Effector CD8-positive, alpha-beta T cell (primary cell): Measurements from ENCODE around the gene DHX29.

Source experiments
- DNase-seq: peaks from one replicate; lab custom pipeline; 2025; lab: John Stamatoyannopoulos, UW

DHX29 gene

DNA sequence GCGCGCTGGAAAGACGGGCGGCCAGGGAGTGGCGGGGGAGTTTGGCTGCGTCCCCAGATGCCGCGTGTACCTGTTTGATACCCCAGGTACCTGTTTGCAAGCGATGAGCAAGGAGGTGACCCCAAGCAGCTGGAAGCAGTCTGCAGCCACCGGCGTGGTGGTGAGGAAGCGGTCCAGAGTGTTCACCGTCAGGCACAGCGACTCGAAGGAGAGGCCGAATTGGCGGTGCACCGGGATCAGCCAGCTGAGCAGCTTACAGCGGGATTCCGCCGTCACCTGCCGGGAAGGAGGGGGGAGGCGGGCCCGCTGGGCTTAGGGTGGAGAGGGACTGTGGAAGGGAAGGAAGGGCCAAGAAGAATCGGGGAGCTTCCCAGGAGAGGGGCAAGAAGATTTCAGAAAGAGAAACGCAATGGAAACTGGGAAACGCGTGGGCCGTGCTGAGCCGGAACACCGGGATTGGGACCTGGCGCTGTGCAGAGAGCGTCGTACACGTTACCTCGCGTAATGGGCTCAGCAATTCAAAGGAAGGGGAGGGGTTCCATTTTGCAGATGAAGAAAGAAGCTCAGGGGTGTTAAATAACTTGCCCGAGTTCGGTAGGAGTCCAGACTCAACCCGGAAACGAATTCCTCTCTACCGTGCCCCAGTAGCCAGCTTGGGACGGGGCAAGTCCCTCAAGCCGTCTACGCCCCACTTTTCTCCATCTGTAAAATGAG is 75.1 kb downstream of the DHX29 start:
- DNase-seq = no peak

DNA sequence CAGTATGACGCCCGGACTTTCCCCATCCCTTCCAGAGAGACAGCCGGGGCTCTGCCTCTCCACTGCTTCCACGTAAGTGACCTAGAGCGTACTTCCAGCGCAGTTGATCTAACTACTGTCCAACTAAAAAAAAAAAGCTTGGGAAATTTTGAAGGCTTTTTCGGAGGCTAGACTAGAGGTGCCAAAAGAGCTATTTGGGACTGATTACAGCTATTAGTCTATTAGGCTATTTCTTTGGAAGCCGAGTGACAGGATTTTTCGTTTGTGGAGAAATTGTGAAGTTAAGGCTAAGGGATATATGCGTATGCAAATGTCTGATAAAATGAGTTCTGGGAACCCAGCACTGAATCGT is 75.6 kb downstream of the DHX29 start:
- no peak for DNase-seq

DNA sequence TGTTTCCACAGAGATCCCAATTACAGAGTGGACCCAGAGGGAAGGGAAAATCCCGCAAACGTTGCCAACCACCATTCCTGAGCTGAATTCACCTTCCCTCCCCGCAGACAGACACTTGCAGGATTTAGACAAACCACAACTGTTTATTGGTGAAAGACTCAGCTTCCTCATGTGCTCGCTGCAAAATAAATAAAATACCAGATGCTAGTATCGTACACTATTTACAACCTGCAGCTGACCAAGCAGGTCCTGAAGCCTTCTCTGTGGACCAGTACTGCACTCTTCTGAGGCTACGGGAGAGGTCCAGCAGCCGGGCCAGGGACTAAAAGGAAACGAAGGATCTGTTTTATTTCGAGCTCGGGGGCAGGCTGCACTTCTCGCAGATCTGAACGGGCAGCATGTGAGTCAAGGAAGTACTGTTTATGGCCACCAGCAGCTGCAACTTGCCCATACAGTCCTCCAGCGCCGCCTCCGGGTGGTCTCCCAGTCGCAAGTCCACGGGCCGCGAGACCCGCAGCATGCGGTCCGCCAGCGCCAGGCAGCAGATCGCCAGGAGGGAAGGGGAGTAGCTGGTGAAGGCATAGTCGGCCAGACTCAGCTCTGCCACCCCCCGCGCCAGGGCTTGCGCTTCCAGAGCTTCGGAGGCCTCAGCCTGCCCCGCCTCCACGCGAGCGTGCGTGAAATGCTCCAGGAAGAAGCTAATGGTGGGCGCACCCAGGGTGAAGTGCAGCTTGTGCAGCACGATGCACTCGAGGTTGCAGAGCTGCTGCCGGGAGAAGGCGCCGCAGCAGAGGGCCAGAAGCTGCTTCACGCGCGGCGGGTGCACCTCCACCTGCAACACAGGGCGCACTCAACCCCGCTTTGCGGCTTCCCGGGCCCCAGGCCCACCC is 76.2 kb downstream of the DHX29 start:
- no peak for DNase-seq

DNA sequence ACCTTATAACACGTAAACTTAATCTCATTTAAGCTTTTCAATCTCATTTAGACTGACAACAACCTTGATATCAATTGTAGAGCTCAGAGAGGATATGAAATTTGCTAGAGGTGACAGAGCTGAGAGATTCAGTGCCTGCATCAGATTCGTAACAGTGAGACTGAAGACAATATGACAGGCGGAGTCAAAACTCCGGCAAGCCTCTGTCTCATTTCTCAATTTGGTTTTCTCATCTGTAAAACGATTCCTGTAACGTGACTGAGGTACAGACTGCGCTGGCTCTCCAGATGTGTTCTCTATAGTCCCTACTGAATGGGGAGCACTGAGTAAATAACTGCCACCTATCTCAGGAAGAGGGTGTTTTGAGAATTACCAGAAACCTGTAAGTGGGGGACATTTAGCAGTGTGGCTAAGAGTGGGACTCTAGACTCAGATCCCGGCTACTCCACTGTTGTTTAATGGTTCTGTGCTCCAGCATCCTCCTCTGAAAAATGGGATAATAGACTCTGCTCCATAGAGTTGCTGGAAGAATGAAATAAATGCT is 77.3 kb downstream of the DHX29 start:
- DNase-seq = no peak

DNA sequence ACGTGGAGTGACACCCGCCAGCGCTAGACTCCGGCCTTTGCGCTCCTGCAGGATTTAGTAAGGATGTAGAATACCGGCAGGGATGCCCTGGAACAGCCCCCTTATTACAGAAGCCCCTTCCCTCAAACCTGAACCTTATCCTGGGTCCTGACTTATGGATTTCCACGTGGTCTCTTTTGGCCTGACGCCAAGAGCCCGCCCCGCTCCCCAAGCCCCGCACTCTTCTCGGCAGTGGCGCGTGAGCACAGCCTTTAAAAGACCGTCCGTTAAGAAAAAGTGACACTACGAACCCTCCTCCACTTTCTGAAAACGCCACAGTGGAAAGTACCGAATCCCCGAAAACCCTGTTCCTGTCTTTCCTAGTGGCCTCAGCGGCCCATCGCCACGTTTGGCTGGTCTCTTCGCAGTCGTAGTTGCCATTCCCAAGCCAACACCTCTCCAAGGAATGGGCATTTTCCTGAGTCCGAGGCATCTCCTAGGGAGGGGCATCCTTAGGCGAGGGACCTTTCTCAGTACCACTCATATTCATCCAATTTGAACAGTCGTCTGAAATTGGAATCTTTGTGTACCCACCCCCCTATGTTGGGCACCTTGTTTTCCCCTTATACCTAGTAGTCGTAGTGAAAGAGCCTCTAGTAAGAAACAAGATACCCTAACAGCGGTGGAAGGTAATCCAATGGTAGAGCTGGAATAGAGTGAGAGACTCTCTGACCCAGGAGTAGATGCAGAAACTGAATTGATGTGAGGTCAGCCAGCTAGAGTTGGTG is 79.6 kb downstream of the DHX29 start:
- DNase-seq = no peak

DNA sequence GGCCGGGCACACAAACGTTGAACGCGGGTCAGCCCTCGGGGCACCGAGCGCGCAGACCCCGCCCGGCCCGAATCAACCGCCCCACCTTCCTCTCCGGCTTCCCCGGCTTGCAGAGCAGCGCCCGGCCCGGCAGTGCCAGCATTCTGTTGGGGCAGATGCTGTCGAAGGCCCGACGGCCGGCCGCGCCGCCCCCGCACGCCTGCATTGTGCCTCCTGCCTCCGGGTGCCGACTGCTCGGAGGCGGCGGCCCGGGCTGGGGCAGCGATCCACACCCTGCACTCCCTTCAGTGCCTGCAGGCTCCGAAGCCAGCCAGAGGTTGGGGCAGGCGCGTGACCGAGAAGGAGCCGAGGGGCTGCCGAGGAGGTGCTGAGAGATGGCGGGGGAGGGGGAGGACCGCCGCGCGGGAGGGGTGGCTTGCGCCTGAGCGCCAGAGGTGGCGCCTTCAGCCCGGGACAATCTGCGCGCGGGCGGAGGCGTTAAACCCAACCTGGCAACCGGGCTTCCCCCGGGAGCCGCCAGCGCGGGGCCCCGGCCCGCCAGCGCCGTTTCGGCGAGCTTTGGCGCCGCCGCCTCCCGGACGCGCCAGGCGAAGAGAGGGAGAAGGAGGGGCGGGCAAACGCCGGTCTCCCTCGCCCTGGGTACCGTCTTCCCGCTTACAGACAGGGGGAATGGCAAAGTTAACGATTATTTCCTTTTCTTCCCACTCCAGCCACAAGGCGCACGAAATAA is 80.4 kb downstream of the DHX29 start, which contains the start of gene MCIDAS:
Gene MCIDAS, minus strand, starts transcription at position 382 of the 730 bp plus-strand sequence. Its CDS starts 177 bp downstream, at position 205.
- DNase-seq = no peak

DNA sequence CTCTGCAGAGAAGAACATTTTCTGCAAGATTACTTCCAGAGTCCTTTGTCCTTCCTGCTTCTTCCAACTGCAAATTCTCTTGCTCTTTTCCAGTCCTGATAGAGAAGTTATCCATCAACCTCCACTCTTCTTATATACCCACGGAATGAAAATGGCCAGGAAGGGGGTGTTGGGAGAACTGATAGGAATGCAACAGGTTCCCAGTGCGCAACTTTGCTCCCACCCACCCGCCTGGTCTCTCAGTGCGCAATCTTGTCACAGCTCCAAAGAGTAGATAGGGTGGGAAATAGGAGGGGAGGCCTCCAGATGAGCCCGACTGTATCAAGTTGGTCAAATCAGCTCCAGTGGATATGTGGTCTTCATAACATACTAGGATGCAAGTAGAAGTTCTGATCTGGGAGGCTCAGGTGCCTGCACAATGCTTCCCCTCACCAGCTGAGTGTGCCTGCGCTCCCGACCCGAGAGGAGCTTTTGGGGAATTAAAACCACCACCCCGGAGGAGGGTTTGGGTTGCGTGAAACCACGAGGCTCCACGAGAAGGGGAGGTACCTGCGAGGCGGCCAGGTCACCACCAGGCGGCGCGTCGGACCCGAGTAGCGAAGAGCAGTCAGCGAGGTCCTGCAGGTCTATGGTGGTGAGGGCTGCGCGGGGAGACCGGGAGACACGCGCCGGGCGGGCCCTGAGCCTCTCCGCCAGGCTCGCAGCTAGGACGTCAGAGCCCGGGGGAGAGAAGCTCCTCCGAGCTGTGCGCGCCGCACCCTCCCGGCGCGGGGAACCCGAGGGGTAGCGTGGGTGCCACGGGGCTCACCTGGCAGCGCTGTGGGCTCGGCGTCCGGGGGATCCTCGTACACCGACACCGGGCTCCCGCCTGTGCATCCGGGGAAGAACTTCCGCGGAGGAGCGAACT is 81.2 kb downstream of the DHX29 start:
- DNase-seq = no peak

DNA sequence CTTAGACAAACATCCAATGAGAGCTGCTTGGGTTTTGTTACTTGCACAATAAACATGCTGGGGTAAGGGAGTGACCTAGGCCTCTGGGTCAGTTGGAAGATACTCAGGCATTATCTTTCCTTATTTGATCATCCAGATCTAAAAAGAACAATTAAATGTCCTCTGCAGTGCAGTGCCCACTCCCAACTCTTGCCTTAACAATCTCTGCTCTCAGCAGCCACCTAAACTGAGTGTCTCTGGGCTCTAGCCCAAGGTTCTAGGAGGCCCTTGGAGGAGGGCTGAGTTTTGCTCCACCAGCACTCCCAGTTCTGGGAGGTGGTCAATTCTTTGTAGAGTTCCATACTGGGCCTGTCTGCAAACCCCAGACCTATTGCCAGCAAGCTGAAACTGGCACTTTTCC is 82.1 kb downstream of the DHX29 start:
- no peak for DNase-seq

DNA sequence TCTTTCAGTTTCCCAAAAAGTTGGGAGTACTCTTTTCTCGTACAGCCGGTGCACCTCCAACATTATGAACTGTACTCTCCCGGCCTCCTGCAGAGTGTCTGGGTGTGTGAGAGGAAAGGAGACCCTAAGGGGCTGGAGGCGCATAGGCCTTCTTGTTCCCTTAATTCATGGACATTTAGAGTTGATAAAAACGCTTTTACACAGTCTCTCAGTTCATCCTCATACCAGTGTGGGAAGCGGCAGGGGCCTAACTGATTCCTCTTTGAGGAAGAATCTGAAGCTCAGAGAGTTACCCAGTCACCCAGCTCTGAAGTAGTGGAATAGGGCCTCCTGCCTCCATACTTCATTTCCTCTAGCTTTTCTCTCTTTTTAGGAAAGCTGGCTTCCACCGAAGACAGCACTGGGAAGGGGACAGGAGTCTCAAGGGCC is 83.7 kb downstream of the DHX29 start:
- DNase-seq = no peak

DNA sequence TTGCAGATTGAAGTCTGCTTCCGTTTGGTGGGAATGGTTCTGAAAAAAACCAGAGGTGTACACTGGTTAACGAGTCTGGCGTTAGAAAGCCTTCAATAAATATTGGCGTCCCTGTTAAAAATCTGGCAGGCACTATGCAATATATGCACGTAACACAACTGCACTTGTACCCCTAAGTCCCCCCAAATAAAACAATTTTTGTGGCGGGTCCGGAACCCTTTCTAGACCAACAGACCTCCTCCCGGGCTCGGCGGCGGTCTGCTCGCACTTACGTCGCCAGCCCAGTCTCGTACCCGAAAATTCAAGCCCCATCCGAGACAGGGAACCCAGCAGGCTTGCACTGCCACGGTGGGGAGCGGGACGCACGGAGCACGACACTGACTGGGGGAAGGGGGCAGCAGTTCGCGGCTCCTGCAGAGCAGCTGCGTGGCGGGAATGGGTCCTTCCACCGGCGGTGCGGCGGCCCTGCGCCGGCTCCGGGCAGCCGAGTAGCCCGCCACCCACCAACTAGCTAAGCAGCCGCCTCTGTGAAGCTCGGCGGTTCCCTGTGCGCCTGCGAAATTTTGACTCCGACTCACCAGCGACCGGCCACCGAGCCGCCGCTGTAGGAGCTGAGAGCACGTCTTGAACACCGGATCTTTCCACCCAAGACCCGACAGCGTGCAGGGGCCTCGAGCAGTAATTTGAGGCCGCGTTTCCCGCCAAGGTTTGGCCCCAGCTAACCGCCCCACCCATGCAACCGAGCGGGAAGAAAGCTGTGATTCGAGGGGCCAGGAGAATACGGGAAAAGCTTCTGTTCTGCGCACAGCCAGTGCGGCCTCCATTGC is 84.3 kb downstream of the DHX29 start:
- DNase-seq = no peak

DNA sequence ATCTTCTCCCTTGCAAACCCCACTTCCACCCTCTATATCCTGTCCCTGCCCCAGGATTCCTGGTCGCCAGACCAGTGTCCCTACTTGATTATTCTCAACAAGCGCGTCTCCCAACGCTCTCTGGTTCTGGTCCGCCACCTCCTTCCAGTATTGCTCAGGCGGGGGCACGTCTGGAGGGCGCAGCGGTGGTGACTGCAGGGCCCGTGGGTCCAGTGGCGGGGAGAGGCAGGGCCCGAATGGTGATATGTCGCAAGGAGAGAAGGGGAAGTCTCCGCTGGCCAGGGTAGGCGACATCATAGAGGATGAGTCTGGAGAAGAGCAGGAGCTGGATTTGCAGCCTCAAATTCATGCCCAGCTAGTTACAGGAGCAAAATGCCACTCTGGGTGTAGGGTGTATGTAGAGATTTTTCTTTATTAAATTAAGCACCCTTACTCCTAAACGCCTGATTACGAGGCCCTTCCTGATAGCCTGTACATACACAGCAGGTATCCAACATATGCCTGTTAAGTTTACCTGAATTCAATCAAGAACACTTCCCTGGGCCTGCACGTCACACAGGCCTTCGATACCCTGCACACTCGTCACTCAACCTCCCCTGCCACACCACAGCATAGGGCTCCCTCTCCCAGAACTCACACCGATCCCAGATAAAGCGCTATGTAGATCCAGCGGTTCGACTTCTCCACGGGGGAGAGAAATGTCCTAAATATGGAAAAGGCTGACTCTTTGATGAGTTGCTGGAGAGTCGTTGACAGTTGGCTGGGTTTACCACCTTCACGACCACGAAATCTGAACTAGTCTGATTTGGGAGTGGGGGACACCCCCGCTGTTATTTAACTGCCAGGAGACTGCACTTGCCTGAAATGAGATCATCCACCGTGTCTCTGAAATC is 85.2 kb downstream of the DHX29 start:
- no peak for DNase-seq

DNA sequence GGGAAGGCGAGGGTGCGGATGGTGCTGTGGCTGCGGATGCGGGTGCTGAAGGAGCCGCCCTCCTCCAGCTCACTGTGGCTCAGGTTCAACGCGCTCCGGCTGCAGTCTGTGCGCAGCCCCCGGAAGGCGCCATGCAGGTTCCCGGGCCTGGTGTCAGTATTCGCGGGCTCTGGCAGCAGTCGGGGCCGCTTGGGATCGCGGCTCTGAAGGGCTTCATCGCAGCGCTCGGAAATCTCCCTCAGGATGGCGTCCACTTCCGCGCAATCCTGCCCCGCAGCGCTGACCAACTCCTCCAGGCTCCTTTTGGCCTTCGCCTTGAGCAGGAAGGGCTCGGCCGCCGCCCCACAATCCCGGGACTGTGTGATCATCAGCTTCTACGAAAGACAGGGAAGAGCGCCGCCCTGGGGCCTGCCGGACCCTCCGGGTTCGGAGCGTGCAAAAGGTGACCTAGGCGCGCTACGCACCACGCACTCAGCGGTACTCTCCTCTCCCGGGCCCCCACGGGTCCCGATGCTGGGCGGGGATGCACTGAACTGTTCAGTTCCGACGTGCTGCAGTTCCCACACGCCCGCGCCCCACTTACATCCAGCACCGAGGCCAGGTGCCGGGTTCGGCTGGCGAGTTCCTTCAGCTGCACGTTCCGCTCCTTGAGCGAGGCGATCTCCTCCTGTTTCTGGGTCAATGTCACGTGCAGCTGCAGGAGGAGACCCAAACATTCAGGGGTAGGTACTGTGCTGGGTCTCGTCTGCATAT is 86.9 kb downstream of the DHX29 start:
- DNase-seq = no peak

DNA sequence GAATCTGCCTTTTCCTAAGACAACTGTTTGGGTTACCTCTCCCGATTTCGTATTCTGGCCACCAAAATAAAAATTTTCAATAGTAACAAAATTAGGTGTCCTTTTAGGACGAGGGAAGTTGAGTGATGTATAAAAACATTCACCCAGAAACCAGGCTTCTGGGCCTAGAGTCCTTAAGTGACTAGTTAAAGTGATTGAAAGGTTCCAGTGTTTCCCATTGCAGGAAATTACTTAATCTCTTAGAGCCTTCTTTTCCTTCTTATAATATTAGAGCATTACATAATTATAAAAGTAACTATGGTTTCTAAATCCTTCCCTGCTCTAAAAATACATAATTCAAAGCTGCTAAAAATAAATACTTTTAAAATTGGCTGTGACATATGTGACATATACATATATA is 87.7 kb downstream of the DHX29 start:
- no peak for DNase-seq

DNA sequence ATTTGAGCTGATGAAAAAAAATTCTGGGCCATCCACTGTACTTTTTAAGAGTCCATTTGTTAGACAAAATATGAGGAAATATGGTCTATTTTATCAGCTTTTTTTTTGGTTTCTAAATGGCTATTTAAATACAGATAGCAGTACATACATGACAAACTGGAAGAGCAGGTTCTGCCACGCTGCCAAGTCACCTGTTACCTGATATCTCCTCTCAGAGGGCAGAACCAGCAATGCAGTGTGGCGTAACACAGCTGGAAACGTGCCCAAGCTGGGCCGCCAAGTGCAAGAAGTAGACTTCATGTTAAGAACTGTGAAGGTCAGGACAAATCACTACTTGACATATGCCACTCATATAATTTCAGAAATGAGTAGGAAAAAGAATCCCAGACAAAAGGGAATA is 88.5 kb downstream of the DHX29 start:
- DNase-seq = no peak

DNA sequence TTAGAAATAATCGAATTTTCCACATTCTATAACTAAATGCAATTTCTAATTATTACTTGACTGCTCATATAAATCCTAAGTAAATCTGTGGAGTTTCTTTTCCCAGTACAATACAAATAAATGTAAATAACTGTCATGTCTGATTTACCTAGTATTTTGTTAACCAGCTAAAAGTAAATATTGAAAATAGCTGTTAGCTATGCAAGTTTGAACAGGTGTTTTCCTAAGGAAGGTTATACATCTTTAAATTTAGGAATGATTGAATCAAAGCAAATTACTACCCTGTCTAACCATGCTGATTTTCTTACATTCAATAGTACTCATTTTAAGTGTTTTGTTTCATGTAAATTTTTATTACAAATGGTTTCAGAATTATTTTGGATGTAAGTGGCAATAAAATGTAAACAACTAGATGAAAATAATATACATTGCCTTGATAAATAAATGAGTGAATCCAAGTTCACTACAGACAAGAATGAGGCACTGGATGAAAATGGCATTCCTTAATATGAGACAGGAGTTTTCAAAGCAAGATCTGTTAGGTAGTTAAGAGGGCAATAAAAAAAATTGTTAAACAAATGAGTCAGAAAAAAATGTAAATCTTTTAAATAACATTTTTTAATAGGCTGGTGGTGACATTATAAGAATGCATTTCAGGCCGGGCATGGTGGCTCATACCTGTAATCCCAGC is 96.2 kb downstream of the DHX29 start:
- no peak for DNase-seq
